Measurements from ENCODE around the gene CRLF3. TPM values are rescaled to one million over a fixed set of nuclear protein-coding genes. Genes with fewer than 3 reads are reported as not detected.

Gene CRLF3, protein sequence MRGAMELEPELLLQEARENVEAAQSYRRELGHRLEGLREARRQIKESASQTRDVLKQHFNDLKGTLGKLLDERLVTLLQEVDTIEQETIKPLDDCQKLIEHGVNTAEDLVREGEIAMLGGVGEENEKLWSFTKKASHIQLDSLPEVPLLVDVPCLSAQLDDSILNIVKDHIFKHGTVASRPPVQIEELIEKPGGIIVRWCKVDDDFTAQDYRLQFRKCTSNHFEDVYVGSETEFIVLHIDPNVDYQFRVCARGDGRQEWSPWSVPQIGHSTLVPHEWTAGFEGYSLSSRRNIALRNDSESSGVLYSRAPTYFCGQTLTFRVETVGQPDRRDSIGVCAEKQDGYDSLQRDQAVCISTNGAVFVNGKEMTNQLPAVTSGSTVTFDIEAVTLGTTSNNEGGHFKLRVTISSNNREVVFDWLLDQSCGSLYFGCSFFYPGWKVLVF
- total RNA-seq = 10 to 100 TPM; 12.0 to 18.0 TPM

DNA sequence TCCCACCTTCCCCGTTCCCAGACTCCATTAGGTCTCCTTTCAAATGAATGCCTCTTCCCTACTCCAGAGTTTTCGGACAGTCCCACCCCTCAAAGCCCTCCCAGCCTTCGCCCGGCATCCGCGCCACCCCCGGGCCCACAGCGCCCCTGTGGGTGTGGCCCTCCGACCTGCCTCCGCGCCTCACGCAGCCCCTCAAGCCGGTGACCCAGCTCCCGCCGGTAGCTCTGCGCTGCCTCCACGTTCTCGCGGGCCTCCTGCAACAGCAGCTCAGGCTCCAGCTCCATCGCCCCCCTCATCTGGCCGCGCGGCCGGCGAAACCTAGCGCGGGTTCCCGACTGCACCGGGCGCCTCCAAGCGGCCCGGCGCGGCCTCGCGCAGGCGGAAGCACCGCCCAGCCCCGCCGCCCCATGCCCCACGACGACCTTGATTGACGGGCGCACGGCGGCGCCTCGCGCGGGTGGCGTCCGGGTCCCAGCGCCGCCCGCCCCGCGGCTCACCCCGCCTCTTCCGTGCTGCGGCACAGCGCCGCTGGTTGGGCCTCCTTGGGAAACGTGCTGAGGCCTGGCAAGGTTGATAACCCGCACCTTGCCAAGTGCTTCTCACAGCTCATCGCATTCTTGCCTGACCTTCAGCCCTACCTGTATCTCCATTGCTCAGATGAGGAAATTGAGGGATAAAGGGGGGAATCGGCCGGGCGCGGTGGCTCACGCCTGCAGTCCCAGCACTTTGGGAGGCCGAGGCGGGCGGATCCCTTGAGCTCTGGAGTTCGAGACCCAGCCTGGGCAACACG, at the start of gene CRLF3:
CRLF3 (minus strand) TSS at position 337 of the 790 bp plus-strand sequence; CDS start at position 296, 41 bp downstream.
- Histone ChIP-seq H3K27me3 (no peaks in the 10 kb centered on the region), H3K27ac (peak within 1 kb of the TSS; percentile 84), H3K36me3 (no peaks in the 10 kb centered on the region), H3K9me3 (no peaks in the 10 kb centered on the region), H3K4me1 (no peaks in the 10 kb centered on the region), H3K4me3 (peak within 1 kb of the TSS; percentile 78), H3K9ac (ENCODE audit: low read depth in 2 of 2, low read length in 2 of 2) (peak within 1 kb of the TSS; percentile 91 to 94)
- intact Hi-C loops (cut with DNase I) = no loop called here
- TF ChIP-seq, protein P1, sequence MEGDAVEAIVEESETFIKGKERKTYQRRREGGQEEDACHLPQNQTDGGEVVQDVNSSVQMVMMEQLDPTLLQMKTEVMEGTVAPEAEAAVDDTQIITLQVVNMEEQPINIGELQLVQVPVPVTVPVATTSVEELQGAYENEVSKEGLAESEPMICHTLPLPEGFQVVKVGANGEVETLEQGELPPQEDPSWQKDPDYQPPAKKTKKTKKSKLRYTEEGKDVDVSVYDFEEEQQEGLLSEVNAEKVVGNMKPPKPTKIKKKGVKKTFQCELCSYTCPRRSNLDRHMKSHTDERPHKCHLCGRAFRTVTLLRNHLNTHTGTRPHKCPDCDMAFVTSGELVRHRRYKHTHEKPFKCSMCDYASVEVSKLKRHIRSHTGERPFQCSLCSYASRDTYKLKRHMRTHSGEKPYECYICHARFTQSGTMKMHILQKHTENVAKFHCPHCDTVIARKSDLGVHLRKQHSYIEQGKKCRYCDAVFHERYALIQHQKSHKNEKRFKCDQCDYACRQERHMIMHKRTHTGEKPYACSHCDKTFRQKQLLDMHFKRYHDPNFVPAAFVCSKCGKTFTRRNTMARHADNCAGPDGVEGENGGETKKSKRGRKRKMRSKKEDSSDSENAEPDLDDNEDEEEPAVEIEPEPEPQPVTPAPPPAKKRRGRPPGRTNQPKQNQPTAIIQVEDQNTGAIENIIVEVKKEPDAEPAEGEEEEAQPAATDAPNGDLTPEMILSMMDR (IDR thresholded peaks at IDR 0.05) = peak; percentile 38
- peak; percentile 90 for DNase-seq

DNA sequence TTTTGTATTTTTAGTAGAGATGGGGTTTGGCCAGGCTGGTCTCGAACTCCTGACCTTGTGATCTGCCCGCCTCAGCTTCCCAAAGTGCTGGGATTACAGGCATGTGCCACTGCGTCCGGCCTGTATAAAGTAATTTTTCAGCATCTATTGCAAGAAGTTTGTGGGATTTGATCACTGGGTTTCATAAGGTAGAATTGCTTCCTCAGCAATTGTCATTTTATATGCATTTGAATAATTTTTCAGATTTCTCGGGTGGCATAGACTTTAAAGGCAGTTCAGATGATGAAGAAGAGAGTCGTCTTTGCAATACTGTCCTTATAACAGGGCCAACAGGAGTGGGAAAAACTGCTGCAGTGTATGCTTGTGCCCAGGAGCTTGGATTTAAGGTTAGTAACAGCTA, 44.5 kb upstream of the CRLF3 start:
- H3K4me1 ChIP-seq = no peaks in the 10 kb centered on the region
- no peaks in the 10 kb centered on the region for H3K36me3 ChIP-seq
- intact Hi-C loops (cut with DNase I) = no loop called here
- H3K4me3 ChIP-seq = no peak overlapping the region
- no peak overlapping the region for H3K9ac ChIP-seq (ENCODE audit: low read depth in 2 of 2, low read length in 2 of 2)
- TF ChIP-seq, protein P1 (IDR thresholded peaks at IDR 0.05) = no peak
- no peak overlapping the region for H3K27ac ChIP-seq
- no peaks in the 10 kb centered on the region for H3K9me3 ChIP-seq
- H3K27me3 ChIP-seq = no peaks in the 10 kb centered on the region
- no peak for DNase-seq

GRCh38 chr17:30864636-30865035, 40.1 kb upstream of the CRLF3 start:
- no peaks in the 10 kb centered on the region for H3K36me3 ChIP-seq
- H3K27ac ChIP-seq = no peak overlapping the region
- TF ChIP-seq, protein P1 (IDR thresholded peaks at IDR 0.05) = no peak
- no peak overlapping the region for H3K9ac ChIP-seq (ENCODE audit: low read depth in 2 of 2, low read length in 2 of 2)
- H3K9me3 ChIP-seq = no peaks in the 10 kb centered on the region
- intact Hi-C loops (cut with DNase I) = no loop called here
- no peak for DNase-seq
- H3K27me3 ChIP-seq = no peaks in the 10 kb centered on the region
- no peak overlapping the region for H3K4me3 ChIP-seq
- H3K4me1 ChIP-seq = no peaks in the 10 kb centered on the region

GRCh38 chr17:30858556-30859250, 34.2 kb upstream of the CRLF3 start:
- TF ChIP-seq, protein P1 (IDR thresholded peaks at IDR 0.05) = no peak
- H3K4me1 ChIP-seq = no peaks in the 10 kb centered on the region

DNA sequence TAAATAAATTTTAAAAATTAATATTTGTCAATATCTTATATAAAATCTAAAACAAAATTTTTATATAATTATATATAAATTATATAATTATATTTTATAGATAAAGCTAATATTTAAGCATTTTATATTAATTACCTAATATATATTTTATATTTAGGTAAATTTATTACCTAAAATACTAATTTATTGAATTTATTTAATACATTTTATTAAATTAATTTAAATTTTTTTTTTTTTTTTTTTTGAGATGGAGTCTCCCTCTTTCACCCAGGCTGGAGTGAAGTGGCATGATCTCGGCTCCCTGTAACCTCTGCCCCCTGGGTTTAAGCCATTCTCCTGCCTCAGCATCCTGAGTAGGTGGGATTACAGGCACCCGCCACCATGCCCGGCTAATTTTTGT, 29.7 kb upstream of the CRLF3 start:
- no peak overlapping the region for H3K27ac ChIP-seq
- TF ChIP-seq, protein P1 (IDR thresholded peaks at IDR 0.05) = no peak
- H3K36me3 ChIP-seq = no peaks in the 10 kb centered on the region
- no peak for DNase-seq
- H3K27me3 ChIP-seq = no peaks in the 10 kb centered on the region
- intact Hi-C loops (cut with DNase I) = no loop called here
- H3K9me3 ChIP-seq = no peaks in the 10 kb centered on the region
- H3K4me1 ChIP-seq = no peaks in the 10 kb centered on the region
- H3K9ac ChIP-seq (ENCODE audit: low read depth in 2 of 2, low read length in 2 of 2) = no peak overlapping the region
- no peak overlapping the region for H3K4me3 ChIP-seq

More at GRCh38 chr17:30858556-30859250, 34.2 kb upstream of the CRLF3 start:
- Histone ChIP-seq H3K4me3 (no peak overlapping the region), H3K27ac (no peak overlapping the region), H3K9me3 (no peaks in the 10 kb centered on the region), H3K36me3 (no peaks in the 10 kb centered on the region), H3K9ac (ENCODE audit: low read depth in 2 of 2, low read length in 2 of 2) (no peak overlapping the region), H3K27me3 (no peaks in the 10 kb centered on the region)
- no peak for DNase-seq
- intact Hi-C loops (cut with DNase I) = no loop called here
